Testis (tissue), 2 donors: ENCODE measurements around the gene FBXO33.

Source experiments
- CTCF ChIP-seq, 3 experiments: fragments of 450-650 bp in 2 of 3; fragments of 200-600 bp in 1 of 3; sonication (generic) in 1 of 3; IDR thresholded peaks; one replicate each; pipeline ENCODE4 v1.5.1; 2016 to 2019; ENCODE audit warnings: antibody characterized with exemption in 3 of 3, mild to moderate bottlenecking in 2 of 3, moderate library complexity in 1 of 3
- POLR2A ChIP-seq: fragments of 450-650 bp; IDR thresholded peaks from one replicate; pipeline ENCODE4 v1.6.1; 2017; ENCODE audit warnings: antibody characterized with exemption, mild to moderate bottlenecking, moderate library complexity

- TF ChIP-seq POLR2A (no peak), CTCF (IDR thresholded peaks at IDR 0.05) (no peak)
Observed at GRCh38 chr14:39417014-39417413, 15.2 kb downstream of the FBXO33 start.
